ENCODE measurements around the gene RPRML. TPM values are rescaled to one million over a fixed set of nuclear protein-coding genes. Genes with fewer than 3 reads are reported as not detected.

RPRML gene
- total and polyA plus RNA-seq, 2 experiments from 2014 or later: not detected

DNA sequence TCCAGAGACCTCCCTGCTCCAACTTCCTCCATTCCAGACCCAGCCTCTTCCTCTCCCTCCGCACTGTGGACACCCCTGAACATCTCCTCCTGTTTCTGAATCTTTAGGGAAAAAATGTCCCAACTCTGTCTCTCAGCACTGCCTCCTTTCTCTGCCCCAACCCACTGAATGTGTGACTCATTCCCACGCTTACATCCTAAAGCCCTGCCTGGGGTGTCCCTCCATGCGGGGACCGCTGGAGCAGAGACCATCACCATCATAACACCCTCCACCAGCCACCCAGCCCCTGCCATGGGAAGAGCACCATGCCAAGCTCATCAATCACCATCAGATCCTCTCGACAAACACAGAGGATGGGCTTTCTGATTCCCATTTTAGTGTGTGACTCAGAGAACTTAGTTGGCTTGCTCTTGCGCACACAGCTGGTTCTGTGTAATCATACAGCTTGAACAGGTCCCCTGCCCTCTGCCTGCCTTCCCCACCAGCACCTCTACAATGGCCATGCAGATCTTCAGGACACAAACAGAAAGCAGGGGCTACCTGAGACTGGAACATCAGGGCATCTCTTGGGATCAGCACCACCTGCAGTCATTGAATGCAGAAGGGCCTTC, 10.7 kb downstream of the RPRML start:
- WGBS (ENCODE audit: low lambda C conversion rate, missing lambda C conversion rate): 85% methylated on average over 6 of the region's 6 CpGs

DNA sequence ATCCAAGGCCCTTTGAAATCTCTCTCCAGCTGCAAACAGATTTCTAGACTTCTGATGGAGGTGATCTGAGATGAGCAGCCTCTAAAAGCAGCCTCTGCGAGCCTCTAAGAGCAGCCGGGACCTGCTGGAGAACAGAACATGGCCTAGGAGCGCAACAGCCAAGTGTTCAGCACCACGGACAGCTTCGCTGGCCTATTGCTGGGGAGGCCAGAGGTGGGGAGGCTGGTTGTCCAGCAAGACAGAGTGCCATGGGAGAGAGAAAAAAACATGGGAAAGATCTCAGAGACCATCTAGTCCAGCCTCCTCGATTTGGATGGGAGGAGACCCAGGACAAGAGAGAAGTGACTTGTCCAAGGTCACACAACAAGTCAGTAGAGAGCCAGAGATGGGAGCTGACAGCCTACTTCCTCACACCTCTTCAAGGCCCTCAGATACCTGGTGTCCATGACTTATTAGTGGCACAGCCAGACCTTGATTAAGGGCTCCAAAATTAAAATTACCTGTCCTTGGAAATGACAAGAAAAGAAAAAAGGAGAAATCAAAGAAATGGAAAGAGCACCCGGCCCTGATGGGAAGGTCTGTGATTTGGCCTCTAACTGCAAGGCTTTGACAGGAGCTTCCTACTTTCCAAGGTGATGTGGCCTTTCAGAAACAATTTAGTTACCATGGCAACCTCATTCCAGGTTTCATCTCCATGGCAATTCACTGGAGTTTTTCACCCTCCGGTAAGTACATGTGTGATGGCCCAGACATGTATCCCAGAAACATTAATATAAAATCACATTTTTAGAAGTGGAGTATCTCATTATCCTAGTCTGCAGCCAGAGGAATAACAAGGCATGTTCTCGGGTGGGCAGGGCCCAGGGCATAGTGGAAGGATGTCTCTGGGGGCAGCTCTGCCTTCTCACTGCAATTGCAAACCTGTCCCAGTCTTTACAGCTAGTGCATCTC, 14.5 kb downstream of the RPRML start:
- Histone ChIP-seq H3K4me3 (no peak overlapping the region), H3K79me2 (no peaks in the 10 kb centered on the region), H3K4me1 (ENCODE audit: insufficient read depth) (no peaks in the 10 kb centered on the region), H2AFZ (no peak overlapping the region), H3K4me2 (no peak overlapping the region), H3K9me3 (ENCODE audit: low read depth) (no peaks in the 10 kb centered on the region), H3K9me2 (replicated peaks; ENCODE audit: insufficient read depth) (no peaks in the 10 kb centered on the region), H4K20me1 (ENCODE audit: insufficient read depth, poor library complexity, severe bottlenecking) (no peaks in the 10 kb centered on the region), H3K27me3 (peaks cover 28% of the 10 kb centered on the region), H3K27ac (no peak overlapping the region), H3K36me3 (replicated peaks; ENCODE audit: insufficient read depth, low read depth) (no peaks in the 10 kb centered on the region)
- 65% methylated on average over 9 of the region's 9 CpGs for WGBS (ENCODE audit: low lambda C conversion rate, missing lambda C conversion rate)
- TF ChIP-seq EZH2phosphoT487 (IDR thresholded peaks at IDR 0.05; ENCODE audit: low read depth, severe bottlenecking, unreplicated experiment): no peak
- no peak for DNase-seq (ENCODE audit: low spot score)

More for the DNA sequence above, 10.7 kb downstream of the RPRML start:
- Histone ChIP-seq H3K9me2 (replicated peaks; ENCODE audit: insufficient read depth) (no peaks in the 10 kb centered on the region), H3K36me3 (replicated peaks; ENCODE audit: insufficient read depth, low read depth) (no peaks in the 10 kb centered on the region), H3K27ac (no peak overlapping the region), H4K20me1 (ENCODE audit: insufficient read depth, poor library complexity, severe bottlenecking) (no peaks in the 10 kb centered on the region), H2AFZ (no peak overlapping the region), H3K9me3 (ENCODE audit: low read depth) (no peaks in the 10 kb centered on the region), H3K27me3 (peaks cover 34% of the 10 kb centered on the region), H3K4me3 (no peak overlapping the region), H3K4me1 (ENCODE audit: insufficient read depth) (no peaks in the 10 kb centered on the region), H3K79me2 (no peaks in the 10 kb centered on the region), H3K4me2 (no peak overlapping the region)
- no peak for DNase-seq (ENCODE audit: low spot score)
- TF ChIP-seq CTCF (IDR thresholded peaks at IDR 0.05; ENCODE audit: poor library complexity): no peak
- no peak for TF ChIP-seq EZH2phosphoT487 (IDR thresholded peaks at IDR 0.05; ENCODE audit: low read depth, severe bottlenecking, unreplicated experiment)
- no peak for TF ChIP-seq EZH2 (IDR thresholded peaks at IDR 0.05; ENCODE audit: borderline replicate concordance)

GRCh38 chr17:46963571-46963970, 15.5 kb downstream of the RPRML start:
- H3K9me3 ChIP-seq (ENCODE audit: low read depth): no peaks in the 10 kb centered on the region

More at GRCh38 chr17:46963571-46963970, 15.5 kb downstream of the RPRML start:
- Histone ChIP-seq H3K9me2 (replicated peaks; ENCODE audit: insufficient read depth) (no peaks in the 10 kb centered on the region), H3K4me1 (ENCODE audit: insufficient read depth) (no peaks in the 10 kb centered on the region), H4K20me1 (ENCODE audit: insufficient read depth, poor library complexity, severe bottlenecking) (no peaks in the 10 kb centered on the region), H3K27me3 (peaks cover 30% of the 10 kb centered on the region), H3K4me3 (no peak overlapping the region), H3K79me2 (no peaks in the 10 kb centered on the region), H3K4me2 (no peak overlapping the region), H3K36me3 (replicated peaks; ENCODE audit: insufficient read depth, low read depth) (no peaks in the 10 kb centered on the region), H3K27ac (no peak overlapping the region), H2AFZ (no peak overlapping the region)
- 73% methylated on average over 2 of the region's 2 CpGs for WGBS (ENCODE audit: low lambda C conversion rate, missing lambda C conversion rate)
- DNase-seq (ENCODE audit: low spot score): no peak
- no peak for TF ChIP-seq EZH2phosphoT487 (IDR thresholded peaks at IDR 0.05; ENCODE audit: low read depth, severe bottlenecking, unreplicated experiment)
- no peak for TF ChIP-seq CTCF (IDR thresholded peaks at IDR 0.05; ENCODE audit: poor library complexity)
- TF ChIP-seq EZH2 (IDR thresholded peaks at IDR 0.05; ENCODE audit: borderline replicate concordance): no peak

All from hepatocyte (in vitro differentiated cells).